Activated CD4-positive, alpha-beta T cell treated with anti-CD3 and anti-CD28 coated beads, Interleukin-2, amount 50 U/mL, for 16 hours (primary cell): ENCODE results near the gene EMSY.
"Not testable (repeated sequence)": the region's sequence is repeated elsewhere in the genome, so short reads cannot be mapped to it uniquely, and the experiment has no call there.

Experiments
- DNase-seq: peaks from one replicate; pipeline ENCODE4 v3.0.0-alpha.2; 2020

EMSY gene

DNA sequence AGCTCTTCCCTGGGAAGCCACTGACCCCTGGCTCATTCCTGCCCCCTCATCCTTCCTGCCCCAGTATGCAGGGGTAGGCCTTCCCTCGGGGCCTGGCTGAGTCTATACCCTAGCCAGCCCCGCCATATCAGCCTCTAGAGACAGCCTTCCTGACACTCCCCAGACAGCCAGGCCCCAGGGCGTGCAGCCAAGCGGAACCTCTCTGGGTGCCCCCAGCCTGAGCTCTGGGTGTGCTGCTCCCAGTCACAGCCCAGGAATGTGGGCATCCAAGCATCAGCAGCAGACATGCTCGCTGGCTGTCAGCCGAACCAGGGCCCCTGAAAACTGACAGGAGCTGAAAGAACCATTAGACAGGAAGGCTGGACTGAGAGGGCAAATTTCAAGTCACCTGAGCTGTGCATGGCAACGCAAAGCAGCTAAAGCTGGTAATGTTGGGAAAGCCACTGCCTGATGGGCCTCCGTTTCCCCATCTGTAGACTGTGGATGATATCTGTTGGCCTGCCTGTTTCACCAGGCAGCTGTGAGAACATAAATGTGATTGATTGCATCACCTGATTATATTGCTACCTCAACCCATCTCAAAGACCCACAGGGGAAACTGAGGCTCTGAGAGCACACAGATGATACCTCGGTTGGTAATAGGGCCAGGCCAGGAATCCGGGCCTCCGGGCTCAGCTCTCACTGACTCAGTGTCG is 132.6 kb downstream of the EMSY start:
- no peak for DNase-seq

DNA sequence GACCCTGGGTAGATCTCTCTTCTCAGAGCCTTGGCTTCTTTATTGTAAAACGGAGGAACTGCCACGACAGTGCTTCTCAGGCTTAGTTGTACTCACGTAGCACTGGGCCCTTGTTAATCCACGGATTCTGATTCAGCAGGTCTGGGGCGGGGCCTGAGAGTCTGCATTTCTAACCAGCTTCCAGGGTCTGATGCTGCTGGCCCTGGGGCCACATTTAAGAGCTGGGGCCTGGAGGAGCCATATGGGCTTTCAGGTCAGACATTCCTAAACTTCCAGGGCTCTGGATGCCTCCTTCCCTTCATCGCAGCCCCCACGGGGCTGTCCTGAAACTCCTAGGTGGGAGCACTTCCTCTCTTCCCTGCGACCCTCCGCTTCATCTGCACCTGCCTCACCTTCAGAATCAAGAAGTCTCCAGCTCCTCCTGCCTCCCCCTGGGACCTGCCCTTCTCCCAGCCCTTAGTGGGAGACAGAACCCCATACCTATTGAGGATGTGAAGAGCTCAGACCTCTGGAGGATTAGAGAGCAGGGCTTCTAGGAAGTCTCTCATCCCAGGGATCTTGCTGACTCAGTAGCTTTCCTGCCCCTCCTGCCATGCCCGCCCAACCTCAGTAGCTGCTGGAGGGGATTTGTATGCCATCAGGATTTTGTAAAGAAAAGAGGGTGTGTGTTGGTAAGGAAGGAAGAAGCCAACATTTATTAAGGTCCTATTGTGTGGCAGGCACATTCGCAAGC is 133.3 kb downstream of the EMSY start:
- DNase-seq: no peak

DNA sequence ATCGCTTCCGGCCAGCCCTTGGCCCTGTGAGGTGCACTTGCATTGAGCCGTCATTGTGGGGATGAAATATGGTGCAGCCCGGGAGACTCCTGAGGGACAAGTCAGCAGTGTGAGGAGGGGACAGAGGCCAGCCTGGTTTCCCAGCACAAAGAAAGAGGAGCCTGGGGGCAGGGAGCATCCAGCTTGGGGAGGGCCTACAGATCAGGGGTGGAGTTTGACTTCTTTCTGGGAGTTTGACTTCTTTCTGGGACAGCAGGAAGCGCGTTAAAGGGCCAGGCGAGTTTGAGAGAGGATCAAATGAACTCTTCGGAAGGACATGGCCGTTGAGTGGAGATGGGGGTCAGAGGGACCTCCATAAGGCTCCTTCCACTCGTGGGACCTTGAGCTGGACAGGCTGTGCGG is 133.8 kb downstream of the EMSY start:
- DNase-seq: no peak

DNA sequence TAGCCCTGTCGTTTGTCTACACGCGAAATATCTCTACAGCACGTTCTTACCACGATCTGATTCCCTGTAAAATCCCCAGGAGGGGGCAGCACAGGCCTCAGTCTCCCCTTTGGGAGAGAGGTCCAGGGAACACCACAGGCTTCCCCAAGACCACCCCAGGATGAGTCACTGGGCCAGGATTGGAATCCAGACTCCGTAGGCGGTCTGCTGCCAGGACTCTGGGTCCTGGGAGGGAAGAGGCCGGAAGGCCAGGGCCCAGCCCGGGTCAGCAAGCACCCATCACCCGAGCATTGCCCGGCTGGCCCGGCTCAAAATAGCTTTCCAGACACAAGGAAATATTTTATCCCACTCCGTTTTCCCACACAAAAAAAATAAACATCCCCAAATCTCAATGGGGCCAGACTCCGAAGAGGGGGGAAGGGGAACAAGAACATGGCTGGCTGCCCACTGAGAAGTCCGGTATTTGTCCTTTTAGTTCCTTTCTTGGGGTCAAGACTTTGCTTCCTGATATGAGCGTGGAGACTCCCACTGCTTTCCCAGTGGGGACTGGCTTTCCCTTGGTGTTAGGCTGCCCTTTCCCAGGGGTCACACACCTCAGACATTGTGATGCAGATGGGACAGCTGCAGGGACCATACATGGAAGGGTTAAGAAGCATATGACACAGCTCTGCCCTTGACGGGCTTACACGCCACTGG is 134.4 kb downstream of the EMSY start:
- no peak for DNase-seq

DNA sequence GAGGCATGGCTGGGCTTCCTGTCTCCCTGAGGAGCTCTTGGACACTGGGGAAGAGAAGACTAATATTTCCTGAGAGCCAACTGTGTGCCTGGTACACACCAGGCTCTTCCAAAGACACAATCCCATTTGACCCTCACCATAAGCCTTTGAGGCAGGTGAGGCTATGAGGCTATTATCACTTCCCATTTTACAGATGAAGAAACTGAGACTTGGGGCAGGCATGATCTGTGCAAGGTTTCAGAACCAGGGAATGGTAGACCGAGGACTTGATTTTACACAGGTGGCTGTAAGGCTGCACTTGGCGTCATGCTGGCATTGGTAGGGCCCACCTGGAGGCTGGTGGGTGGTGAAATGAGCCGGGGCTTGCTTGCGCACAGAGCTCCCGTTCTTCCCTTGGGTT is 134.9 kb downstream of the EMSY start:
- DNase-seq: no peak

DNA sequence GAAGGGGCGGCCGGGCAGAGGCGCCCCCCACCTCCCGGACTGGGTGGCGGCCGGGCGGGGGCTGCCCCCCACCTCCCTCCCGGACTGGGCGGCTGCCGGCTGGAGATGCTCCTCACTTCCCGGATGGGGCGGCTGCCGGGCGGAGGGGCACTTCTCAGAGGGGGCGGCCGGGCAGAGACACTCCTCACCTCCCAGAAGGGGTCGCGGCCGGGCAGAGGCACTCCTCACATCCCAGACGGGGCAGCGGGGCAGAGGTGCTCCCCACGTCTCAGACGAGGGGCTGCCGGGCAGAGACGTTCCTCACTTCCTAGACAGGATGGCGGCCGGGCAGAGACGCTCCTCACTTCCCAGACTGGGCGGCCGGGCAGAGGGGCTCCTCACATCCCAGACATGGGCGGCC is 137.7 kb downstream of the EMSY start:
- DNase-seq: not testable (repeated sequence)

DNA sequence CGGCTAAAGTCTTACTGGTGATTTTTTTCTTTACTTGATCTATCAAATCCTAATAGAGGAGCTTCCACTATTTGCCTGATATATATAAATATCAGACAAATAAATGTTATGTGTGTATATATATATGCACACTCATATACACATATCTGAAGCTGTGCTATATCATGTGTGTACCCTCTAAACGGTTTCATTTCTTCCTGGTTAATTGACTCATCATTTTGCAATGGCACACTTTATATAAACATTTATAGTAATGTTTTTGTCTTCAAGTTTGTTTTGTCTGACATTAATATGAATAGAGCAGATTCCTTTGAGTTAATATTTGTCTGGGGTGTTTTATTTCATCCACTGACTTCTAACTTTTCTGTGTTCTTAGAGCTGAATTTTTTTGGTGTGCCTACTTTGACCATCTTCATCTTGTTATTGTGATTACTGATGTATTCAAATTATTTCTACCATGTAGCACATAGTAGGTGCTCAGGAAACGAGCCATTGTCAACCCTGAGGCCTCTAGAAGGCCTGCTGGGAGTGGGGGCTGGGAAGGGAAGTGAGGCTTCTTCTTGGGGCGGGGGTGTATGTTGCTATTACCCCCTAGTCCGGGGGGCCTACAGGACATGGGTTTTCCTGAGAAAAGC is 143.1 kb downstream of the EMSY start:
- DNase-seq: no peak

DNA sequence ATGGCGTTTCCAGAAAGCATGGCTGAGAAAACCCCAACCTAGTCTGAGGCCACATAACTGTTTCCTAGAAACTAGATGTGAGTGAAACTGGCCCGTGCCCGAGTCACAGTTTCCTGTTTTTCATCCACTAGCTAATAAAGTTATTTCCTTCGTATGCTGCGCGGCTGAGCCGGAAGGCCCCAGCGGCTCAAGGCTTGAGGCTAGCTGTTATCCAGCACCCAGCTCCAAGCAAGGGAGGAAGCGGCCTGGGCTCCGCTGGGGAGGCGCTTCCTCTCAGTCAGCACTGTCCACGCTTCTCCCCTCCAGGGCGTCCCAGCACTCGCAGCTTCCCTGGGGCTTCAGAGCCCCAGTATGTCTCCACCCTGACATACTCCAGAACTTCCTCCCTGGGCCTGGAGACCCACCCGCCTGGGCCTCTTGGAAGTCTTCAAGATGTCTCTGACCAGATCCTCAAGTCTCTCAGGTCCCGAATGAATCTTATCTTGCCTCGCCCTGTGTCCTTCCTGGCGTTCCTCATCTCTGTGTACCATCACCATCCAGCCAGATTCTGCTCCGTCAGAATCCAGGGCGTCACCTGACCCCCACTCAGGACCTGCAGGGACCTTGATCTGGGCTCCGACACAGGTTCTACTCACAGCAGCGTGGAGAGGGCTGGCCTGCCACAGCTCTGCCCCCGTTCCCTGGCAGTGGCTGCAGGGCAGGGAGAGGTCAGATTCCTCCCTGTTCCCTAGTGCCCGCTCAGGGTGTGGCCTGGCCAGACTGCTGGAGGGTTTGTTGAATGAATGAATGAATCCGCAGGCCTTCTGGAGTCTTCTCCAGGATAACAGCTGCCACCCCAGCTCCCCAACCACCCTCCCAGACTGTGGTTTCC is 143.9 kb downstream of the EMSY start:
- peak; percentile 83 for DNase-seq

DNA sequence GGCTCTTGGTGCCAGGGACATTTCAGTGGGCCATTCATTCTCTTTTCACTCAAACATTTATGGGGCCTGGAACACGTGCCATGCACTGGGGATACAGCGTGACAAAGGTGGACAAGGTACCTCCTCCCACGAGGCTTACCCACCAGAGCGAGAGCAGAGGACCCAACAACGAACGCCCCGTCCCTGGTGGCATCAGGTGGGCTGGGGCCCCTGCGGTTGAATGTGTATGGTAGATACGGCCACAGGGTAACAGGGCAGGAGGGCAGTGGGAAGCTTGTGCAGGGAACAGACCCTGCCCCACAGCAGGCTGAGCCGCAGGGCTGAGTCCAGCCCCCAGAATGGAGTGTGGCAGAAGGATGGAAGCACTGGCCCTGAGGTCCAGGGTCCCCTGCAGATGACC is 144.7 kb downstream of the EMSY start:
- no peak for DNase-seq

DNA sequence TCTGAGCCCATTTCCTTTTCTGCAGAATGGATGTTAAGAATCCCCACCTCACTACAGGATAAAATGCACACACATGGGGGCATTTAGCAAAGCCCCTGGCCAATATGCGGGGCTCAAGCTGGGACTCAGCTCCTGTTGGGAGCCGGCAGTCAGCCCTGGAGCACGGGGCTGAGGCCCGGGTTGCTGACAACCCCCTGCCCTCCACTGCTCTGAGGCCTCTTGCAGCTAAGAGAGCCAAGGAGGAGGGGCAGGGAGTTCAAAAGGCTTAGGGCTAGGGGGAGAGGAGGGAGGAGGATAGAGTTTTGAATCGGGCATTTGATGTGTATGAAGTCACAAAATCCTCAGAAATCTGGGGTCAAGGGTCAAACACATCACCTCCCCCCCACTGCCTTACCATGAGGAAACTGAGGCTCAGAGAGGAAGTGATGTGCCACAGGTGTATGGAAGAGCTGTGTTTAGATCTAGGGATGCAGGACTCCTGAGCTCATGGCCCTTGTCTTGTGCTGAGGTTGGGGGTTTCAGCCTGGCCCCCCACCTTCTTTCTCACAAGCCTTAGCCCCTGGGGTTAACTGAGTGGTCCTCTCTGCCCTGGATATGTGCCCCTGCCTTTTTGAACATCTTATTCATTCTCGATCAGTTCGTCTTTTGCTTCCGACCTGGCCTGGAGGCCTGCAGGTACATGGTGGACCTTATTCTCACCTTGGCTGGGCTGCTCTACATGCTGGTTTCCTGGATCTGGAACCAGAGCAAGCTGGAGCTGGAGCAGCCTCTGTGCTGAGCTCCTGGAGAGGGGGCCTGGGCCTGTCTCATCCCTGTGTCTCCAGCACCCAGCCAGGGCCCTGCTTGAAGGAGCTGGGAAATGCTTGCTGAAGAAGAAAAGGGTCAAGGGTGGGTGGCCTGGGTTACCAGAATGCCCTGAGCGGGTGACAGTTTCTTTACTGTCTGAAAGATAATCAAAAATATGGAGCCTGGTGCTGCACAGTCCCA is 145.4 kb downstream of the EMSY start:
- no peak for DNase-seq

DNA sequence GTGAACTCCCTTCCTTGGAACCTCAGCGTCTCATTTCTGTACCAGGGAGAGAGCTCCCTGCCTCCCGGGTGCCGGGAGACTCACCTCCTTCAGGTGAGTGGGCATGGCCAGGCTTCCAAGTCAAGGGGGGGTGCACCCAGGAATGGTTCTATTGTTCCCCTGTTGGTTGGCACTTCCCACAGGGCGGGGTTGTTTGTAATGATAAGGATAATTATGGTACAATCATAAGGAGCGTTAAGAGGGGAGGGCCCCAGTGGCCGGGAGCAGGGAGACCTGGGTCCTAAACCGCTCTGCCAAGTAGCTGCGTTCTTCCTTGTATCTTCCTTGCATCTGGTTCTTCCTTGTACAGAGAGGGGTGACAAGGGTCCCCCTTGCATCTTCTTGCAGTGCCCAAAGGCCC is 146.6 kb downstream of the EMSY start:
- DNase-seq: no peak

DNA sequence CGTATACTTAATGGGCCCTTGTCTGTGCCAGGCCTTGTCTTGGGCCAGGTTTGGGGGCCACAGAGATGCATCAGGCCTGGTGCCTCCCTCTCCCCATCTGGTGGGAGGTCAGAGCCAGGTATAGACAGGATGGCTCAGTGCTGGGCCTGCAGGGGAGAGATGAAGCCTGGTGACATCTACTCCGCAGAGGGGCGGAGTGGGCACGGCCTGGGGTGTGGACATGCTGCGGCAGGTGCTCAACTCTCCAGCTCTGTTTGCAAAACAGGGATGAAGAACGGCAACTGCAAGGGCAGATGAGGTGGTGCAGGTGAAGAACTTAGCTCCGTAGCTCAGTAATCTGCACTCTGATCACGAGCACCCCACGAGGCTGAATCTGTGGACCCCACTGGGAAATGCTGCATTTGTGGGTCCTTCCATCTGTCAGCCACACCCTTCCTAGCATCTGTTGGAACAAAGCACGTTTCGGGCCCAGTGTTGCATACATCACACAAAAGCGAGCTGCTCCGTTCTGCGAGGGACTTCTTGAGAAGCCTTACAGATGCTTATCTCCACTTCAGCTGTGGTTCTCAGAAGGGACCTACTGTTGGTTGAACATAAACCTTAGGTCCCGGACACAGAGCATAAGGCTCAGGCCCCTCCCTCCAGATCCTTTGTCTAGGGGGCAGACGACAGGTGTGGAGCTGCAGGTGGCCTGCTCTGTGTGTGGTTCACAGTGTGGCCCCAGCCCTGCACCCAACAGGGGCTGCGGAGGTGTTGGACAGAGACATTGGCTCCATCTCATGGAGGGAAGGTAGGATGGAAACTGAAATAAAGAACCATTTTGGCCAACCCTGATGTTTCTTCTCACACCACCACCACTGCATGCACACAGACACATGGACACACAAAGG is 147.5 kb downstream of the EMSY start:
- peak; percentile 26 for DNase-seq

DNA sequence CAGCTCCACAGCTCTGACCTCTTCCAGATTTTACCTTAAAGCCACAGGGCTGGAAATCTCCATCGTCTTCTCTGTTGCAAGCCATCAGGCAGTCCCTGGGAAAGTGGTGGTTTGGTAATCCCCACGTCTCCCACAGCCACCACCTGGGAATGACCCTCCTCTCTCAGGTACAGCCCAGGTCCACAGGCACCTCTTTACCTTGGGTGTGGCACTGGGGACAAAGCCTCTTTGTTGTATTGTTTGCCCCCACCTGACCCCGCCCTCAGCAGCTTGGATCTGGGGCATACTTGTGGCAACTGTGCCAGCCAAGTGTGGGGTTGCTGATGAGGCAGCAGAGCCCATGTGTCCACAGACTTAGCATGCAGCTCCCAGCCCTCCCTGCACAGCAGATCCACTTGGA is 148.1 kb downstream of the EMSY start:
- DNase-seq: no peak

DNA sequence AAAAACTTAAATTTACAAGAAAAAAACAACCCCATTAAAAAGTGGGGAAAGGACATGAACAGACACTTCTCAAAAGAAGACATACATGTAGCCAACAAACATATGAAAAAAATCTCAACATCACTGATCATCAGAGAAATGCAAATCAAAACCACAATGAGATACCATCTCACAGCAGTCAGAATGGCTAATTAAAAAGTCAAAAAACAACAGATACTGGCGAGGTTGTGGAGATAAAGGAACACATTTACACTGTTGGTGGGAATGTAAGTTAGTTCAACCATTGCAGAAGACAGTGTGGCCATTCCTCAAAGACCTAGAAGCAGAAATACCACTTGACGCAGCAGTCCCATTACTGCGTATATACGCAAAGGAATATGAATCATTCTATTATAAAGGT is 150.3 kb downstream of the EMSY start:
- not testable (repeated sequence) for DNase-seq

DNA sequence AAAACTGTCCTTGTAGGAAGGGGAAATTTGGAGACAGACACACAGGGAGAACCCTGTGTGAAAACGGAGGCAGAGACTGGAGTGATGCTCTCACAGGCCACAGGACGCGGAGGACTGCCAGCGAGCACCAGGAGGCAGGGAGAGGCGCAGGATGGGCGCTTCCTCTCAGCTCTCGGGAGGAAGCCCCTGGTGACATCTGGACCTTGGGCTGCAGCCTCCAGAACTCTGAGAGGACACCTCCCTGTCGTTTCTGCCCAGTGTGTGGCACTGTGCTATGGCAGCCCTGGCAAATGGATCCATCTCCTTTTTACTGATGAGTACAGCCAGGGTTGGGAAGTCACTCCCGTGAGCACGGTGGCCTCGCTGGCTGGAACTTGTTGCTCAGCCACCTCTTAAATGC is 151.8 kb downstream of the EMSY start:
- DNase-seq: no peak

DNA sequence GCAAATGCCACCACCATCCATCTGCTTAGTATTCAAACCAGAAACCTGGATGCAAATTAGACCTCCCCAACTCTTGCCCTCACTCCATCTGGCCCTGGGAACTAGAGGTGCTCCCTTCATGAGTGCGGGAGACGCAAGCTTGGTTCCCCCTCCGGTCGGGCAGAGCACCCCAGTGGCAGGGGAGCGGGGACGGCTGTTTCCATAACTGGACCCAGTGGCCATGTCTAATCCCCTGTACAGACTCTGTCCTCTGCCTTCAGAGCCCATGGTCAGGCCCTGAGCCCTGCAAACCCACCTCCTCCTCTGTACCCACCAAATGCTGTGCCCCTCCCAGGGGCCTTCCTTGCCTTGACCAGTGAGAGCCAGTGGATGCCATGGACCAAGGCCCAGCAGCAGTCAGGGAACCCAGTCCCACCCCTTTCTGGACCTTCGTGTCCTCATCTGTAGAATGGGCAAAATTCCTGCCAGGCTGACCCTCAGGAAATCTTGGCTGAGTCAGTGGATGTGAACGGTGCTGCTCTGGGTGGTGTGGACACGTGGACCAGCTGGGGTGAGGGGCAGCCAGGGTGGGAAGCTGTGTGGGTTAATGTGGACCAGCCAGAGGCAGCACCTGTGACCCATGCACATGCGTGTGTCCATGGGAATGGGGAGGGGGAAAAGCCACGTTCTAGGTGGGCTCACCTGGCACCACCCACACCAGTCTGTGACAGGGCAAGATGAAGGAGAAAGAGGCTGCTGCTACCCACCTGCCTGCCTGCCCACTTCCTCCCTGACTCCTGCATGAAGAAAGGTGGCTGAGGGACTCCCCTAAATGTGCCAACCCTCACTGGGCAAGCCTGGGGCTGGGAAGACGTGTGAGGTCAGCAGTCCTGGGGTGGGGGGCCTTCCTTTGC is 153.0 kb downstream of the EMSY start:
- no peak for DNase-seq

DNA sequence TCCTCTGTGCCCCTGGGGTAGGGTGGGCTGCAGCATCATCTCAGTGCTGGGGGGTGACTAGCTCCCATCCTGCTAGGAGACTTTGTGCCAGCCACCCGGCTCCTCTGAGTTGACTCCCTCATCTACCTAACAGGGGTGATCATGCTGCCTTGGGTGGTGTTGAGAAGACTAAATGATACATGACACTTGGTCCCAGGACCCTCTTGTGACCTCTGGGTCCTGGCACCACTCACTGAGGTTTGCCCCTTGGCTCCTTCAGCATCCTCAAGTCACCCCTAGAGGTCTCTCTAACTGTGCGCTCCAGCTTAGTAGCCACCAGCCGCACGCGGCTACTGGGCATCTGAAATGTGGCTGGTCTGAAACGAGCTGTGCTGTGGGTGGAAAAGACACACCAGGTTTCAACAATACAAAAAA is 153.6 kb downstream of the EMSY start:
- peak; percentile 39 for DNase-seq

DNA sequence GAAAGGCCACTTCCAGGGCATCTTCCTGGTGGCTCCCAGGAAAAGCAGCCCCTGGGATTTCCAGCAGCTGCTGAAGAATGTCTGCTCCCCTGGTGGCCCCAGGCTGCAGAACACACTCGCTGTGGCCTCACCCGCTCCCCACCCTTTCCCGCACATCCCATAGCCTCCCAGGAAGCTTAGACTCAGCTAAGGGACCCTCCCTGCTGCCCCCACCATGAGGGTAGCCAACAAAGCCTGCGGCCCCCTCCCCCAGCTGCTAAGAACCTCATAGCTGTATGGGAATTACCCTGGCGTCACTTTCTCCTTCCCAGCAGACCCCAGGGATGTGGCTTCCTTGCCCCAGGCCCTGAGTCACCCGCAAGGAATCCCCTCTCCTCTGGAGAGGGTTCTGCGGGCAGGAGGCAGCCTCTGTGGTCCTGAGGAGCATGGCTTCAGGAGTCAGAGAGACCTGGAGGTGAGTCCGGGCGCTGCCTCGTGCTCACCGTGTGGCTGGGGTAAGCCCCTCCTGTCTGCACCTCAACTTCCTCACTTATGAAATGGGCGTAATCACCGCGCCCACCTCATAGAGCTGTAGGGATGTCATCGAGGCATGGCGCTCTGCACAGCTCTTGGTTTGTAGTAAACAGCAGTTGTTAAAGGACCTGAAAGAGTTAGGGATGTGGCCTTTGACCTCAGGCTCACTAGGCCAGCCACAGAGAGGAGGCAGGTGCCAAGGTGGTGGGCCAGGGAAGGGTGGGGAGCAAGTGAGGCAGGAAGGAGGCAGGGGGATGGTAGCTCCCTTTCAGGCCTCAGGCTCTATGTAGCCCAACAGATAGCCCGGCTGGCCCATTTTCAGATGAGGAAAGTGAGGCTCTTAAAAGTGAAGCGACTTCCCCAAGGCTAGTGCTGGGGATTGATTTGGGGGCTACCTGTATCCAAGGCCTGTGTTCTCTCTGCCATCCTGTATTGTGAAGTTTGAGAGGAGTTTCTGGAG is 154.5 kb downstream of the EMSY start:
- DNase-seq: no peak
